NCI-H524 (cell line): ENCODE results near the gene TASP1.
"Not testable (repeated sequence)": the region's sequence is repeated elsewhere in the genome, so short reads cannot be mapped to it uniquely, and the experiment has no call there.

ENCODE experiments used
- DNase-seq, 2 experiments: peaks; one replicate each; lab custom pipeline; 2025; lab: John Stamatoyannopoulos, UW

TASP1 gene

GRCh38 chr20:13397300-13397724 lies 241.4 kb downstream of the TASP1 start:
- DNase-seq: no peak

DNA sequence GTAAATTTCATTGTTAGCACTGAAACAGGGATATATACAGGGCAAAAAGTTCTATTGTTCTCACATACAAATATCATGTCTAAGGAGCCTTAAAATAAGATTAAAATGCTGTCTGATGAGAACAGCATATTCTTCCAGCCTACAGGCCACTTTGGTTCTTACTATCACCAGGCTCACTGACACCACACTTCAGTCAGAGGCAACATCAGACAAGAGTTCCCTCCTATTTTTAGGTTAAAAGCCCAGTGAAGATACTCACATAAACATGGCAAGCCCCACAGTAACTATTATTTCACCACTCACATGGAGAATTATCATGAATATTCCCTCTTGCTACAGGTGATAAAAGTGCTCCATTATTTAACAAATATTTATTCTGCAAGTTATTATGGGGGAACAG lies 241.9 kb downstream of the TASP1 start:
- no peak for DNase-seq

DNA sequence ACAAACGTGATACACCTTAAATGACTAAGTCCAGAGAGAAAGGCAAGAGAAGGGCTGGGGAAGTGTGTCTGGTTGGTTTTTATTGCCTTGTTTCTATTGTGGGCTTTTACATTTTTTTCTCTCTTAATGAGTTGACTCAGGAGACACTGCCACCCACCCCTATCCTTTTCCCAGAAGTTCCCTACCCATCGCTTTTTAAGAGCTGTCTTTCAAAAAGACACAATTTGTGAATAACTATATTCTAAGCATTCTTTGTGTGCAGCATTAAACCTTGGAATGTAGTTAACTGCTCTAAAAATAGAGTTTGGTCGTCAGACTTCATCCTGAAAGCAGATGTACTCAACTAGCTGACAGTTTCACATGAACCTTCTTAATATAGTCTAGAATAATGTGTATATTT lies 242.7 kb downstream of the TASP1 start:
- DNase-seq: no peak

DNA sequence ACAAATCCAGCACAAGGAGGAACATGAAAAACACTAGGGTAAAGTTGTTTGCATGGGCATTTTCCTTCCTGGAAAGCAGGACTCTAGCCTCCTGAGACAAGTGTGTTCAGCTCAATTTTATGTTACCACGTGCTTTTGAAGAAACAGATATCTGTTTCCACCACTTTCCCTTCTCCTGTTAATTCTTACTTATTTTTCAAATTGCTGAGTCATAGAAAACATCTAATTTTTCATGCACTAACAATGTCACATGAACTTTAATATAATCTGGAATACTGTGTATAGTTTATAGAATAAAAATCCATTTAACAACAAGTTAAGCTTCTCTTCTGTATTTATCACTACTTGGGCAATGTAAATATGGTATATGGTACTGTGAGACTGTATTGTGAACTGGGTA lies 243.5 kb downstream of the TASP1 start:
- no peak for DNase-seq

- DNase-seq: no peak
Measured at GRCh38 chr20:13392391-13392790, 246.3 kb downstream of the TASP1 start.

- no peak for DNase-seq
Measured at GRCh38 chr20:13389115-13389514, 249.6 kb downstream of the TASP1 start.

GRCh38 chr20:13384132-13384531 lies 254.6 kb downstream of the TASP1 start:
- no peak for DNase-seq

DNA sequence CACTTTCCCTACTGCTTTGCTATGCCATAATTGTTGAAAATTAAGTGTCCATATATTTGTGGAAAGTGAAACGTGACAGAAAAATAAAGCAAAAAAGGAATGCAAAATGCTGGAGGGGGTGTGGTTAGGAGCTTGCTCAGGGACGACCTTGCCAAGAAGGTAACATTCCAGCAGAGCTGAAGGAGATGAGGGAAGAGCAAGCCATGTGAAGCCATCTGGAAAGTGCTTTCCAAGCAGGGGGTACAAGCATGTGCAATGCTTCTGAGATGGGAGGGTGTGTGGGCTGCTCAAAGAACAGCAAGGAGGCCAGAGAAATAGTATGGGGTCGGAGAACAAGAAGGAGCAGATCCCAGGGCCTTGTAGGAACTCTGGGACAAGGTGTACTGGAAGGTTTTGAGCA lies 255.9 kb downstream of the TASP1 start:
- no peak for DNase-seq

GRCh38 chr20:13380497-13381229 lies 258.1 kb downstream of the TASP1 start:
- DNase-seq: not testable (repeated sequence)

DNA sequence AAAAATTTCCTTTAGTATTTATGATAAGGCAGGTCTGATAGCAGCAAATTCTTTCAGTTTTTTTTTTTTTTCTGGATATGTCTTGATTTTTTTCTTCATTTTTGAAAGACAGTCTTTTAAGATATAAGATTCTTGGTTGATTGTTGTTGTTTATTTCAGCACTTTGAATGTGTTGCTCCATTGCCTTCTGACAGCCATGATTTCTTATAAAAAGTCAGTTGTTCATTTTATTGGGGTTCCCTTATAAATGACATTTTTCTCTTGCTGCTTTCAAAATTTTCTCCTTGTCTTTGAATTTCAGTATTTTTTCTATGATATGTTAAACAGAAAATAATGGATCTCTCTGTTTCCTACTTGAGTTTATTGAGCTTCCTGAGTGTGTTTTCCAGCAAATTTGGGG lies 265.3 kb downstream of the TASP1 start:
- DNase-seq: no peak

DNA sequence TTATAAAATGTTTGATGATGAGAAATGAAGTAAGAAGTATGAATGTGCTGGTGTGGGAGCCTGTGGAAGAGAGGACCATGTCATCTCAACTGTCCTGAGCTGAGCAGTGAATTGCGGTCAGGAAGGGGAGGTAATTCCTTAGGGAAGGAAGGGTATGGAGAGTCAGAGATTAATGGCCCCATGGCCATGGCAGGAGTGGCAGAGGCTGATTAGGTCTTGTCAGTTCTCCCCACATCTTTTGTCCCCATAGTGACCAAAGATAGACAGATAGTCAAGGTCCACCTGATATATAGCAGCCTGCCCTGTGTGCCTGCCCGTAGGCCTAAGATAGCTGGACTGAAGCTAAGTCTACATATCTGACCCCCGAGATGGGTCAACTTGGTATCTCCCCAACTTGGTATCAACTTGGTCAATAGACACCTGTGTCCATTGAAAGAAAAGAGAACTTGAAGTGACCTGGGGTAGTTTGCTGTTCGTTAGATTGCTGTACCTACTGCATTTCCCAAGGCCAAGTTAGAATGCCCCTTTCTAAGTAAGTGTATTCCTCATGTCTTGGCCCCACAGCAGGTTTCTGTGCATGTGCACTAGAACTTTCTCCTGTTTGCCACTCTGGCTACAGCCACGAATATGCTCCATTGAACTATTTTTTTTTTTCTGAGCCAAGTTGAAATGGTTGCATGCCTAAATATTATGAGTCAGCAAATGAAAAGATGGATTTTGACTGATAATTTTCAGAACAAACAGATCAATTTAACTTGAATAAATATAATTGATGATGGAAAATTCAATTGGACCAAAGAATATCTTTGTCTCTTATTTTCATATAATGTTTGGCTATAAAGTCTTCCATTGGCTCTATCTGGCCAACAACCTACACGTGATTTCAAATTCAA lies 274.2 kb downstream of the TASP1 start:
- DNase-seq: no peak

DNA sequence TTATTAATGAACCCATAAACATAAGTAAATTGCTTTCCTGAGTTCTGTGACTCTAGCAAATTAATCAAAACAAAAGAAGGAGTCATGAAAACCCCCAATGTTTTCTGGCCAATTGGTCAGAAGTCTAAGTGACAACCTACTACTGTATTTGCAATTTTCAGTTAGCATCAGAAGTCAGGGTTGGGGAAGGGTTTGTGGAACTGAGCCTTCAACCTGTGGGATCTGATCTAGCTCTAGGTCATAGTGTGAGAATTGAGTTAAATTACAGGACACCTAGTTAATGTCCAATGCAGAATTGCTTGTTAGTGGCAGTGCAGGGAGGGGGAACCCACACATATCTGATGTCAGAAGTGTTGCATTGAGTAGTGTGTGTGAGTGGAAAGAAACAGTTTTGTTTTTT lies 275.3 kb downstream of the TASP1 start:
- no peak for DNase-seq

- DNase-seq: not testable (repeated sequence)
Measured at GRCh38 chr20:13362165-13362564, 276.6 kb downstream of the TASP1 start.

- DNase-seq: not testable (repeated sequence)
Measured at GRCh38 chr20:13358936-13359335, 279.8 kb downstream of the TASP1 start.

GRCh38 chr20:13357782-13358181 lies 280.9 kb downstream of the TASP1 start:
- DNase-seq: not testable (repeated sequence)

DNA sequence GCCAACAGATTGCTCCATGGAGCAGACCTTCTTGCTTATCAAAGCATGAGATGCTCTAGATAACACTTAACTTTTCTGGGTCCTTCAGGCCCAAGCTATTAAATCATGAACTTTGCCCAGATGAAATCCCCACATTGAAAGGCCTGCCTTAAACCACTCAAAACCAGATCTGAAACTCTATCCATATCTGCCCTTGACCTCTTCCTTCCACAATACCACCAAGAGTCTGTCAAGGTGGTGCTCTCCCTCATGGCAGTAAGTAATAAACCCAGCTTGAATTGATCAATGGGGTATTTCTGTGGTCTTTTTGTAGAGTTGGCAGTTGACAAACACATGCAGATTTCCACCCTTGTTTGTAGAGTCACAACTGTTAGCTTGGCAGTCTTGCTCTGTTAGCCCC lies 282.1 kb downstream of the TASP1 start:
- DNase-seq: no peak

- DNase-seq: no peak
Measured at GRCh38 chr20:13355941-13356486, 282.7 kb downstream of the TASP1 start.

DNA sequence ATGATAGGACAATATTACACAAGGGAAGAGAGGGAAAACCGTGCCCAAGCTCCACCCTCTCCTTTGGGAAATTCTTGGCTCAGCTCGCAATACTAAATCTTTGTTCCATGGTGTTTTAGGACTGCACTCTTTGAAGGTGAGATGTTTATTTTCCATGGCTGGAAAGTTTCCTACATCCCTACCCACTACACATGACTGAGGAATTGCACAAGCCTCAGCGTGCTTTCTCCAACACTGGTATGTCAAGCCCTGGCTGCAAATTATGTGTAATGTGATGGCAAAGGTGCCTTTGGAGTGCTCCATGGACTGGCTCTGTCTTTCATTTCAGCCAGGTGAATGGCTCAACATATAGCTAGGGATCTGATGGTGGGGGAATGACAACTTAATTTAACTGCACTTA lies 283.3 kb downstream of the TASP1 start:
- DNase-seq: no peak

GRCh38 chr20:13353261-13353945 lies 285.3 kb downstream of the TASP1 start:
- no peak for DNase-seq

DNA sequence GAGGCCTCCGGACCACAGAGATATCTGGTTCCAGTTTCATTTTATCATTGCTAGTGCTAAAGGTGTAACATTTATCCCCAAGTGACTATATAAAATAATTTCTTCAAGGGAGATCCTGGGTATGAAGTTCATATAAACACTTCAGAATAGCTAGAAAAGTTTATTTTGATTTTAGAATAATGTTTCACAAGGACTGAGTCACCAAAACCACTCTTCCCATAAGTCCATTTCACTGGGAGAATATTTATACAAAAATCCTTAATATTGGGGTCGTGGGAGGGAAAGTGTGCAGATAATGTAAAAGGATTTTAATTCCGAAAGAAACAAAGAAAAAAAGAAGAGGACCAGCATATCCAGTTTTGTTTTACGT lies 289.5 kb downstream of the TASP1 start:
- DNase-seq: no peak

DNA sequence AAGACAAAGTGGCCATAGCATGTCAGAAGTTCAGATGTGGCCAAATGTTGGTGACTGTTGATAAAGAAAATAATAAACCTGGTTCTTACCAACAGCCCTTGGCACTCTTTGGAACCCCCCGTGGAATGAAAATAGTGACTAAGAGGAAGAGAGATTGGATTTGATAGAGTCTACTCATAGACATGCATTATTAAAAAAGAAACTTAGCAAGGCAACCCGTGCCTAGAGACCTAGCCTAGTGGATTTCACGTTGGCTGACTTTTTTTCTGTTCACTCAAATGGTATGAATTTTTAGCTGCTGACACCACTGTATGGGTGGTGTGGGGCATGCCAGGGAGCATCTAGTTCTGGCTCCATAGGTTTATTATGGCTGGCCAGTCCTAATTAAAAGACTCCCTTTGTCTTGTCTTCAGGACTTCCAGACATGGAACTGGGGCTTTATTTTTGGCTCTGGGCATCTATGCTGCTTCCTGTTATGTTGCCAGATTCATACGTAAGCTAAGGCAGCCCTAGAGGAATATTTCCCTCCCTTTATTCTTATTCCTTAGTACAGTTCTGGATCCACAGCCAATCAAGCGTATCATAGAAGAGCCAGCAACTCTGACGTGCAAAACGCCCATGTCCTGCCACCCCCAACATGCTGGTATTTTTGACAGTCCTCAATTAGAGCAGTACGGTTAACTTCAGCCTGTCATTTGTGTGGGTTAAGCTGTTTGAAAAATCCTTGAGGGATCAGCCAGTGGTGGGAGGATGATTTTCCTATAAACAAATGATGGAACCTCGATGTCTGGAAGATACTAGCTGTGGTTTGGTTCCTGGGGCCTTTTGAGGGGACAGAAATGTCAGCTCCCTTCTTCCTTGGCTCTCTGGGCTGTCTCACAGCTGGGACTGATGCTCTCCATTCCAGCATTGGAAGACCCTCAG lies 290.2 kb downstream of the TASP1 start:
- no peak for DNase-seq
